ENCODE measurements around the gene TADA2A.
A peak's percentile ranks its signal among the peaks of the same experiment; 100 is the strongest.

Gene TADA2A

DNA sequence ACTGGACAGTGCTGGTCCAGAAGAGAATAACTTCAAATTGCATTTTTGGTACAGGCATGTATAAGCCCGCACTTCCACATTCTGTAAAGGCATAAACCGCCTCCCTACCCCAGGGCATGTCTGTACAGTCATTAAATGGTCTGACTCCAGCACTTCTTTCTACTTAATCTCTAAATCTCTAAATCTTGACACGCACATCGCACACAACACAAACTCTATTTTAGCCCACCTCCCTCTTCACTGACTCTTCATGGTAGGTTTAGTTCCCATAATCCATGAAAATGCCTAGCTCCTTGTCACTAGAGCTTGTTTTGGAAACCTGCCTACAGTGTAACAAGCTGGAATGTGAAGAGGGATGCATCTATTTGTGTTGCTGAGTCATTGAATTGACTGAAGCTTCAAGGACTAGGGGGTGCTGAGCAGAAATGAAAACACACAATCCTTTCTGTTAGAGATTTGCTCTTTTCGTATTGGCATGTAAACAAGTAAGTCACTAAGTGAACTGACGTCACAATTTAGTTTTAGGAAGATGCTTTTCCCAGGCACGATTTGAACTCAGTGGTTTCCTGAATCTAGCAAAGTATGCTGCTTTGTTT is 81.4 kb downstream of the TADA2A start (continued):
- TF ChIP-seq, protein P1, sequence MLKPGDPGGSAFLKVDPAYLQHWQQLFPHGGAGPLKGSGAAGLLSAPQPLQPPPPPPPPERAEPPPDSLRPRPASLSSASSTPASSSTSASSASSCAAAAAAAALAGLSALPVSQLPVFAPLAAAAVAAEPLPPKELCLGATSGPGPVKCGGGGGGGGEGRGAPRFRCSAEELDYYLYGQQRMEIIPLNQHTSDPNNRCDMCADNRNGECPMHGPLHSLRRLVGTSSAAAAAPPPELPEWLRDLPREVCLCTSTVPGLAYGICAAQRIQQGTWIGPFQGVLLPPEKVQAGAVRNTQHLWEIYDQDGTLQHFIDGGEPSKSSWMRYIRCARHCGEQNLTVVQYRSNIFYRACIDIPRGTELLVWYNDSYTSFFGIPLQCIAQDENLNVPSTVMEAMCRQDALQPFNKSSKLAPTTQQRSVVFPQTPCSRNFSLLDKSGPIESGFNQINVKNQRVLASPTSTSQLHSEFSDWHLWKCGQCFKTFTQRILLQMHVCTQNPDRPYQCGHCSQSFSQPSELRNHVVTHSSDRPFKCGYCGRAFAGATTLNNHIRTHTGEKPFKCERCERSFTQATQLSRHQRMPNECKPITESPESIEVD (tag by site-specific recombination; IDR thresholded peaks at IDR 0.05): peak; percentile 98
- TF ChIP-seq, protein P2, sequence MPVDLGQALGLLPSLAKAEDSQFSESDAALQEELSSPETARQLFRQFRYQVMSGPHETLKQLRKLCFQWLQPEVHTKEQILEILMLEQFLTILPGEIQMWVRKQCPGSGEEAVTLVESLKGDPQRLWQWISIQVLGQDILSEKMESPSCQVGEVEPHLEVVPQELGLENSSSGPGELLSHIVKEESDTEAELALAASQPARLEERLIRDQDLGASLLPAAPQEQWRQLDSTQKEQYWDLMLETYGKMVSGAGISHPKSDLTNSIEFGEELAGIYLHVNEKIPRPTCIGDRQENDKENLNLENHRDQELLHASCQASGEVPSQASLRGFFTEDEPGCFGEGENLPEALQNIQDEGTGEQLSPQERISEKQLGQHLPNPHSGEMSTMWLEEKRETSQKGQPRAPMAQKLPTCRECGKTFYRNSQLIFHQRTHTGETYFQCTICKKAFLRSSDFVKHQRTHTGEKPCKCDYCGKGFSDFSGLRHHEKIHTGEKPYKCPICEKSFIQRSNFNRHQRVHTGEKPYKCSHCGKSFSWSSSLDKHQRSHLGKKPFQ (tag by site-specific recombination; IDR thresholded peaks at IDR 0.05): peak; percentile 80
- TF ChIP-seq ZNF121 (tag by site-specific recombination; IDR thresholded peaks at IDR 0.05) (no peak), ZNF37A (tag by site-specific recombination; IDR thresholded peaks at IDR 0.05) (no peak), BCL11B (tag by site-specific recombination; IDR thresholded peaks at IDR 0.05; ENCODE audit: low read depth) (peak; percentile 55; the same call in 1 of the 2 replicates), FEZF1 (tag by site-specific recombination; IDR thresholded peaks at IDR 0.05) (peak; percentile 100), ZXDB (tag by site-specific recombination; IDR thresholded peaks at IDR 0.05) (peak; percentile 26), ZSCAN23 (tag by site-specific recombination; IDR thresholded peaks at IDR 0.05) (peak; percentile 73; the same call in 1 of the 2 replicates), OSR2 (tag by site-specific recombination; IDR thresholded peaks at IDR 0.05) (peak; percentile 96), EGR2 (tag by site-specific recombination; IDR thresholded peaks at IDR 0.05; ENCODE audit: low read depth) (no peak), ZNF146 (tag by site-specific recombination; IDR thresholded peaks at IDR 0.05) (0 out of 2 replicates have a peak, but pooled peaks have one; percentile 3), ZNF2 (tag by site-specific recombination; IDR thresholded peaks at IDR 0.05) (no peak; the same call in 1 of the 2 replicates), ZNF701 (tag by site-specific recombination; IDR thresholded peaks at IDR 0.05) (no peak), ZBTB21 (tag by site-specific recombination; IDR thresholded peaks at IDR 0.05) (peak; percentile 99), ZNF366 (tag by site-specific recombination; conservative IDR thresholded peaks at IDR 0.05) (peak; percentile 67), GFI1B (tag by site-specific recombination; IDR thresholded peaks at IDR 0.05) (peak; percentile 77), ZNF555 (tag by site-specific recombination; conservative IDR thresholded peaks at IDR 0.05) (no peak), ZNF184 (tag by site-specific recombination; IDR thresholded peaks at IDR 0.05) (no peak), ZNF571 (tag by site-specific recombination; IDR thresholded peaks at IDR 0.05) (no peak), ZNF843 (tag by site-specific recombination; IDR thresholded peaks at IDR 0.05) (peak; percentile 81), ZNF600 (tag by site-specific recombination; IDR thresholded peaks at IDR 0.05) (peak; percentile 93), KLF8 (tag by site-specific recombination; IDR thresholded peaks at IDR 0.05) (peak; percentile 88)
- TF ChIP-seq, protein P3, sequence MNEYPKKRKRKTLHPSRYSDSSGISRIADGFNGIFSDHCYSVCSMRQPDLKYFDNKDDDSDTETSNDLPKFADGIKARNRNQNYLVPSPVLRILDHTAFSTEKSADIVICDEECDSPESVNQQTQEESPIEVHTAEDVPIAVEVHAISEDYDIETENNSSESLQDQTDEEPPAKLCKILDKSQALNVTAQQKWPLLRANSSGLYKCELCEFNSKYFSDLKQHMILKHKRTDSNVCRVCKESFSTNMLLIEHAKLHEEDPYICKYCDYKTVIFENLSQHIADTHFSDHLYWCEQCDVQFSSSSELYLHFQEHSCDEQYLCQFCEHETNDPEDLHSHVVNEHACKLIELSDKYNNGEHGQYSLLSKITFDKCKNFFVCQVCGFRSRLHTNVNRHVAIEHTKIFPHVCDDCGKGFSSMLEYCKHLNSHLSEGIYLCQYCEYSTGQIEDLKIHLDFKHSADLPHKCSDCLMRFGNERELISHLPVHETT (tag by site-specific recombination; IDR thresholded peaks at IDR 0.05): peak; percentile 95
- TF ChIP-seq, protein P4, sequence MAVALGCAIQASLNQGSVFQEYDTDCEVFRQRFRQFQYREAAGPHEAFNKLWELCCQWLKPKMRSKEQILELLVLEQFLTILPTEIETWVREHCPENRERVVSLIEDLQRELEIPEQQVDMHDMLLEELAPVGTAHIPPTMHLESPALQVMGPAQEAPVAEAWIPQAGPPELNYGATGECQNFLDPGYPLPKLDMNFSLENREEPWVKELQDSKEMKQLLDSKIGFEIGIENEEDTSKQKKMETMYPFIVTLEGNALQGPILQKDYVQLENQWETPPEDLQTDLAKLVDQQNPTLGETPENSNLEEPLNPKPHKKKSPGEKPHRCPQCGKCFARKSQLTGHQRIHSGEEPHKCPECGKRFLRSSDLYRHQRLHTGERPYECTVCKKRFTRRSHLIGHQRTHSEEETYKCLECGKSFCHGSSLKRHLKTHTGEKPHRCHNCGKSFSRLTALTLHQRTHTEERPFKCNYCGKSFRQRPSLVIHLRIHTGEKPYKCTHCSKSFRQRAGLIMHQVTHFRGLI (tag by site-specific recombination; IDR thresholded peaks at IDR 0.05): no peak
- TF ChIP-seq, protein P5, sequence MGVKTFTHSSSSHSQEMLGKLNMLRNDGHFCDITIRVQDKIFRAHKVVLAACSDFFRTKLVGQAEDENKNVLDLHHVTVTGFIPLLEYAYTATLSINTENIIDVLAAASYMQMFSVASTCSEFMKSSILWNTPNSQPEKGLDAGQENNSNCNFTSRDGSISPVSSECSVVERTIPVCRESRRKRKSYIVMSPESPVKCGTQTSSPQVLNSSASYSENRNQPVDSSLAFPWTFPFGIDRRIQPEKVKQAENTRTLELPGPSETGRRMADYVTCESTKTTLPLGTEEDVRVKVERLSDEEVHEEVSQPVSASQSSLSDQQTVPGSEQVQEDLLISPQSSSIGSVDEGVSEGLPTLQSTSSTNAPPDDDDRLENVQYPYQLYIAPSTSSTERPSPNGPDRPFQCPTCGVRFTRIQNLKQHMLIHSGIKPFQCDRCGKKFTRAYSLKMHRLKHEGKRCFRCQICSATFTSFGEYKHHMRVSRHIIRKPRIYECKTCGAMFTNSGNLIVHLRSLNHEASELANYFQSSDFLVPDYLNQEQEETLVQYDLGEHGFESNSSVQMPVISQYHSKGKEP (tag by site-specific recombination; IDR thresholded peaks at IDR 0.05): peak; percentile 89
- TF ChIP-seq, protein P6, sequence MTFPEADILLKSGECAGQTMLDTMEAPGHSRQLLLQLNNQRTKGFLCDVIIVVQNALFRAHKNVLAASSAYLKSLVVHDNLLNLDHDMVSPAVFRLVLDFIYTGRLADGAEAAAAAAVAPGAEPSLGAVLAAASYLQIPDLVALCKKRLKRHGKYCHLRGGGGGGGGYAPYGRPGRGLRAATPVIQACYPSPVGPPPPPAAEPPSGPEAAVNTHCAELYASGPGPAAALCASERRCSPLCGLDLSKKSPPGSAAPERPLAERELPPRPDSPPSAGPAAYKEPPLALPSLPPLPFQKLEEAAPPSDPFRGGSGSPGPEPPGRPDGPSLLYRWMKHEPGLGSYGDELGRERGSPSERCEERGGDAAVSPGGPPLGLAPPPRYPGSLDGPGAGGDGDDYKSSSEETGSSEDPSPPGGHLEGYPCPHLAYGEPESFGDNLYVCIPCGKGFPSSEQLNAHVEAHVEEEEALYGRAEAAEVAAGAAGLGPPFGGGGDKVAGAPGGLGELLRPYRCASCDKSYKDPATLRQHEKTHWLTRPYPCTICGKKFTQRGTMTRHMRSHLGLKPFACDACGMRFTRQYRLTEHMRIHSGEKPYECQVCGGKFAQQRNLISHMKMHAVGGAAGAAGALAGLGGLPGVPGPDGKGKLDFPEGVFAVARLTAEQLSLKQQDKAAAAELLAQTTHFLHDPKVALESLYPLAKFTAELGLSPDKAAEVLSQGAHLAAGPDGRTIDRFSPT (tag by site-specific recombination; IDR thresholded peaks at IDR 0.05): no peak
- TF ChIP-seq, protein P7, sequence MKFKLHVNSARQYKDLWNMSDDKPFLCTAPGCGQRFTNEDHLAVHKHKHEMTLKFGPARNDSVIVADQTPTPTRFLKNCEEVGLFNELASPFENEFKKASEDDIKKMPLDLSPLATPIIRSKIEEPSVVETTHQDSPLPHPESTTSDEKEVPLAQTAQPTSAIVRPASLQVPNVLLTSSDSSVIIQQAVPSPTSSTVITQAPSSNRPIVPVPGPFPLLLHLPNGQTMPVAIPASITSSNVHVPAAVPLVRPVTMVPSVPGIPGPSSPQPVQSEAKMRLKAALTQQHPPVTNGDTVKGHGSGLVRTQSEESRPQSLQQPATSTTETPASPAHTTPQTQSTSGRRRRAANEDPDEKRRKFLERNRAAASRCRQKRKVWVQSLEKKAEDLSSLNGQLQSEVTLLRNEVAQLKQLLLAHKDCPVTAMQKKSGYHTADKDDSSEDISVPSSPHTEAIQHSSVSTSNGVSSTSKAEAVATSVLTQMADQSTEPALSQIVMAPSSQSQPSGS (tag by site-specific recombination; IDR thresholded peaks at IDR 0.05; ENCODE audit: low read depth): peak; percentile 97
- TF ChIP-seq, protein P8, sequence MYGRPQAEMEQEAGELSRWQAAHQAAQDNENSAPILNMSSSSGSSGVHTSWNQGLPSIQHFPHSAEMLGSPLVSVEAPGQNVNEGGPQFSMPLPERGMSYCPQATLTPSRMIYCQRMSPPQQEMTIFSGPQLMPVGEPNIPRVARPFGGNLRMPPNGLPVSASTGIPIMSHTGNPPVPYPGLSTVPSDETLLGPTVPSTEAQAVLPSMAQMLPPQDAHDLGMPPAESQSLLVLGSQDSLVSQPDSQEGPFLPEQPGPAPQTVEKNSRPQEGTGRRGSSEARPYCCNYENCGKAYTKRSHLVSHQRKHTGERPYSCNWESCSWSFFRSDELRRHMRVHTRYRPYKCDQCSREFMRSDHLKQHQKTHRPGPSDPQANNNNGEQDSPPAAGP (tag by site-specific recombination; IDR thresholded peaks at IDR 0.05): peak; percentile 96

Measured in HEK293 (cell line).